ENCODE results near the gene C1GALT1.

The C1GALT1 gene

GRCh38 chr7:7231865-7232264, 49.5 kb downstream of the C1GALT1 start:
- H3K27ac ChIP-seq (ENCODE audit: low read depth, low read length, poor library complexity, severe bottlenecking), result no peak overlapping the region
- H3K9me2 ChIP-seq (ENCODE audit: low read depth, low read length), result no peaks in the 10 kb centered on the region
- no peak overlapping the region for H3K4me2 ChIP-seq (ENCODE audit: low read length)
- H3K9ac ChIP-seq (ENCODE audit: low read length), result no peak overlapping the region
- no peak overlapping the region for H2AFZ ChIP-seq (ENCODE audit: low read length)
- no peaks in the 10 kb centered on the region for H4K20me1 ChIP-seq (ENCODE audit: insufficient read depth, low read length)
- H3K9me3 ChIP-seq (ENCODE audit: low read length), result peaks cover 7% of the 10 kb centered on the region
- H3K36me3 ChIP-seq (ENCODE audit: insufficient read depth, low read length), result peaks cover 43% of the 10 kb centered on the region
- TF ChIP-seq CTCF (IDR thresholded peaks at IDR 0.05; ENCODE audit: low read length), result no peak
- no peak for TF ChIP-seq EZH2 (IDR thresholded peaks at IDR 0.05; ENCODE audit: borderline replicate concordance, low read length)
- H3K4me3 ChIP-seq (ENCODE audit: low read depth, low read length, poor library complexity, severe bottlenecking), result no peak overlapping the region
- H3K79me2 ChIP-seq (ENCODE audit: insufficient read depth, low read length), result peaks cover 39% of the 10 kb centered on the region
- no peaks in the 10 kb centered on the region for H3K4me1 ChIP-seq (ENCODE audit: insufficient read depth, low read length, severe bottlenecking)
- H3K27me3 ChIP-seq (ENCODE audit: insufficient read depth, low read length), result no peaks in the 10 kb centered on the region
- H3F3A ChIP-seq (ENCODE audit: insufficient read depth, low read length), result no peaks in the 10 kb centered on the region

GRCh38 chr7:7235347-7235746, 53.0 kb downstream of the C1GALT1 start:
- Histone ChIP-seq H3K36me3 (ENCODE audit: insufficient read depth, low read length) (peaks cover 65% of the 10 kb centered on the region), H3K27me3 (ENCODE audit: insufficient read depth, low read length) (no peaks in the 10 kb centered on the region), H3K9me2 (ENCODE audit: low read depth, low read length) (no peaks in the 10 kb centered on the region), H2AFZ (ENCODE audit: low read length) (no peak overlapping the region), H3K9ac (ENCODE audit: low read length) (no peak overlapping the region), H3K4me1 (ENCODE audit: insufficient read depth, low read length, severe bottlenecking) (no peaks in the 10 kb centered on the region), H4K20me1 (ENCODE audit: insufficient read depth, low read length) (no peaks in the 10 kb centered on the region), H3K4me3 (ENCODE audit: low read depth, low read length, poor library complexity, severe bottlenecking) (no peak overlapping the region), H3K27ac (ENCODE audit: low read depth, low read length, poor library complexity, severe bottlenecking) (no peak overlapping the region), H3K79me2 (ENCODE audit: insufficient read depth, low read length) (peaks cover 25% of the 10 kb centered on the region), H3K4me2 (ENCODE audit: low read length) (no peak overlapping the region), H3F3A (ENCODE audit: insufficient read depth, low read length) (no peaks in the 10 kb centered on the region), H3K9me3 (ENCODE audit: low read length) (peaks cover 7% of the 10 kb centered on the region)
- TF ChIP-seq EZH2 (IDR thresholded peaks at IDR 0.05; ENCODE audit: borderline replicate concordance, low read length) (no peak), CTCF (IDR thresholded peaks at IDR 0.05; ENCODE audit: low read length) (no peak)

GRCh38 chr7:7236041-7236440, 53.7 kb downstream of the C1GALT1 start:
- no peak overlapping the region for H3K4me3 ChIP-seq (ENCODE audit: low read depth, low read length, poor library complexity, severe bottlenecking)
- no peak overlapping the region for H3K4me2 ChIP-seq (ENCODE audit: low read length)
- no peaks in the 10 kb centered on the region for H3K4me1 ChIP-seq (ENCODE audit: insufficient read depth, low read length, severe bottlenecking)
- H3K9me2 ChIP-seq (ENCODE audit: low read depth, low read length), result no peaks in the 10 kb centered on the region
- no peaks in the 10 kb centered on the region for H3F3A ChIP-seq (ENCODE audit: insufficient read depth, low read length)
- H3K79me2 ChIP-seq (ENCODE audit: insufficient read depth, low read length), result peaks cover 24% of the 10 kb centered on the region
- no peak for TF ChIP-seq CTCF (IDR thresholded peaks at IDR 0.05; ENCODE audit: low read length)
- TF ChIP-seq EZH2 (IDR thresholded peaks at IDR 0.05; ENCODE audit: borderline replicate concordance, low read length), result no peak
- H3K27ac ChIP-seq (ENCODE audit: low read depth, low read length, poor library complexity, severe bottlenecking), result no peak overlapping the region
- H3K9ac ChIP-seq (ENCODE audit: low read length), result no peak overlapping the region
- H4K20me1 ChIP-seq (ENCODE audit: insufficient read depth, low read length), result no peaks in the 10 kb centered on the region
- H3K9me3 ChIP-seq (ENCODE audit: low read length), result peaks cover 3% of the 10 kb centered on the region
- H3K27me3 ChIP-seq (ENCODE audit: insufficient read depth, low read length), result no peaks in the 10 kb centered on the region
- peaks cover 66% of the 10 kb centered on the region for H3K36me3 ChIP-seq (ENCODE audit: insufficient read depth, low read length)
- no peak overlapping the region for H2AFZ ChIP-seq (ENCODE audit: low read length)

All from OCI-LY1 (cell line).